HG02840 (cell line): ENCODE data around the gene SRP19.
"Not testable (repeated sequence)": the region's sequence is repeated elsewhere in the genome, so short reads cannot be mapped to it uniquely, and the experiment has no call there.

Experiments used
- ATAC-seq: cut with Tn5 transposase; IDR thresholded peaks from one replicate; pipeline ENCODE4 v1.9.1; 2021; ENCODE audit warnings: mild to moderate bottlenecking, moderate library complexity, moderate number of reproducible peaks; ENCODE audit not compliant: unreplicated experiment, low FRiP score

Gene SRP19

GRCh38 chr5:112867411-112867810 lies 6.3 kb downstream of the SRP19 start:
- ATAC-seq, result no peak

- ATAC-seq, result peak; percentile 66
Measured at GRCh38 chr5:112869948-112870347, 8.9 kb downstream of the SRP19 start.

- ATAC-seq, result no peak
Measured at GRCh38 chr5:112870966-112871365, 9.9 kb downstream of the SRP19 start.

- no peak for ATAC-seq
Measured at GRCh38 chr5:112876362-112876761, 15.3 kb downstream of the SRP19 start.

GRCh38 chr5:112878101-112878500 lies 17.0 kb downstream of the SRP19 start:
- no peak for ATAC-seq

- ATAC-seq, result no peak
Measured at GRCh38 chr5:112878760-112879159, 17.7 kb downstream of the SRP19 start.

GRCh38 chr5:112880219-112880964 lies 19.3 kb downstream of the SRP19 start:
- ATAC-seq, result no peak

- no peak for ATAC-seq
Measured at GRCh38 chr5:112883192-112883591, 22.1 kb downstream of the SRP19 start.

- no peak for ATAC-seq
Measured at GRCh38 chr5:112885001-112885400, 23.9 kb downstream of the SRP19 start.

- ATAC-seq, result no peak
Measured at GRCh38 chr5:112886975-112887374, 25.9 kb downstream of the SRP19 start.

GRCh38 chr5:112892066-112892465 lies 31.0 kb downstream of the SRP19 start:
- not testable (repeated sequence) for ATAC-seq

- ATAC-seq, result no peak
Measured at GRCh38 chr5:112892776-112893175, 31.7 kb downstream of the SRP19 start.

GRCh38 chr5:112895682-112896081 lies 34.6 kb downstream of the SRP19 start:
- no peak for ATAC-seq

- no peak for ATAC-seq
Measured at GRCh38 chr5:112902561-112902960, 41.5 kb downstream of the SRP19 start.

- ATAC-seq, result not testable (repeated sequence)
Measured at GRCh38 chr5:112904996-112905395, 43.9 kb downstream of the SRP19 start.

- ATAC-seq, result no peak
Measured at GRCh38 chr5:112906637-112907036, 45.5 kb downstream of the SRP19 start.

GRCh38 chr5:112907166-112907631 lies 46.1 kb downstream of the SRP19 start:
- ATAC-seq, result no peak

GRCh38 chr5:112908854-112909253 lies 47.8 kb downstream of the SRP19 start:
- ATAC-seq, result no peak

GRCh38 chr5:112910529-112910928 lies 49.4 kb downstream of the SRP19 start:
- ATAC-seq, result no peak

GRCh38 chr5:112914584-112914983 lies 53.5 kb downstream of the SRP19 start:
- ATAC-seq, result no peak

GRCh38 chr5:112915831-112916230 lies 54.7 kb downstream of the SRP19 start:
- ATAC-seq, result no peak

GRCh38 chr5:112917453-112917995 lies 56.4 kb downstream of the SRP19 start:
- no peak for ATAC-seq
